GM21528 (cell line): ENCODE measurements around the gene TUBG1.
"Not testable (repeated sequence)": the region's sequence is repeated elsewhere in the genome, so short reads cannot be mapped to it uniquely, and the experiment has no call there.

Experiments
- ATAC-seq: cut with Tn5 transposase; IDR thresholded peaks from one replicate; pipeline ENCODE4 v1.9.1; 2021; ENCODE audit warnings: mild to moderate bottlenecking, moderate library complexity; ENCODE audit not compliant: unreplicated experiment, low FRiP score

The TUBG1 gene

GRCh38 chr17:42578282-42578869 is 31.1 kb upstream of the TUBG1 start:
- ATAC-seq = peak; percentile 61

DNA sequence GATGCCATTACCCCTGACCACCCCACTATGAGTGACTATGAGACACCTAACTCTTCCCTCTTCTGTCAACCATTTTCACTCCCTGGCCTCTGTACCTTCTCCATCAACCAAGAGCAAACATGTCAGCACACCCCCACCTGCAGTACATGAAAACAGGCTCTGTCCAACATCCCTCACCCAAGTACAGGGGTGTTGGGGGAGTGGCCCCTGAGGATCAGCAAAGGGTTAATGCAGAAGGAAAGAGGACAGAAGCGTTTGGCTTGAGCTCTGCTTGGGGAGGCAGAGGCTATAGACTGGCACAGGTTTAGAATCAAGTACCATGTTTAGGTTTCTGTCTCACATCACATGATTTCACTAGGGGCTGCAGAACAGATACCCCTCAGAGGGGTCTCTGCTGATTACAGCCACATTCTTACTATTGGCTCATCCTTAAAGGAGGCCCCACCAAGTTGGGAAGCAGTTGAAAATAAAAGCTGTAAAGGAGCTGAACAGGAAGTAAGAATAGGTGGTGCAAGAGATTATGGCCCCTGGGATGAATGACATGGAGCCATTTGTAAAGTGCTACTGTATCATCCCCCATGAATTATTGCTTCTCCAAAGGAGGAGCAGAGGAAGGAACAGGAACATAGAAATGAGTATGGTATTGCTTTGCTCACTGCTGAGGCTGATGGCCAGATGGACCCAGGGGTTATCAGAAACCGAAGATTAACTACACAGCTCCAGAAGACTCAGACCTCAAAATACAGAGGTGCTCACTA is 29.5 kb upstream of the TUBG1 start:
- ATAC-seq = no peak

DNA sequence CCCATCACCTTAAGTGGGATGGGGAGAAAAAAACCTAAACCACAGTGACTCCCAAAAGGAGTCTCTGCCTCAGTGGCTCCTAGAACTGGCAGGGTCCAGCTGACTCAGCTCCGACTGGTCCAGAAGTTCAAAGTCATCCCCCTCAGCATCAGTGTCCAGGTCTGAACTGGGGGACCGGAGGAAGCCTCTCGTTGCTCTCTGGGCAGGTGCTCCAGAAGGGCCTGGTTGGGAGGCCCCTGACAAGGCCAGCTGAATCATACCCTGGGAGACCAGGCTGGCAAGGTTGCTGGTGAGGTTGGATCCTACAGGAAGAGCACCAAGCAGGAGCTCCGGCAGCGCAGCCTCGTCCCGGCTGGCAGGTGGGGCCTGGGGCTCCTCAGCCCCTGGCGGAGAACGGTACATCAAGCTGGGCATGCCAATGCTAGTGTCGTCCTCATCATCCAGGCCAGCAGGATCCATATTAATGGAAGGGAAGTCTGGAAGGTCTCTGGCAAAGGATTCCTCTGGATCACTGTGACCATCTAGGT is 27.7 kb upstream of the TUBG1 start:
- no peak for ATAC-seq

DNA sequence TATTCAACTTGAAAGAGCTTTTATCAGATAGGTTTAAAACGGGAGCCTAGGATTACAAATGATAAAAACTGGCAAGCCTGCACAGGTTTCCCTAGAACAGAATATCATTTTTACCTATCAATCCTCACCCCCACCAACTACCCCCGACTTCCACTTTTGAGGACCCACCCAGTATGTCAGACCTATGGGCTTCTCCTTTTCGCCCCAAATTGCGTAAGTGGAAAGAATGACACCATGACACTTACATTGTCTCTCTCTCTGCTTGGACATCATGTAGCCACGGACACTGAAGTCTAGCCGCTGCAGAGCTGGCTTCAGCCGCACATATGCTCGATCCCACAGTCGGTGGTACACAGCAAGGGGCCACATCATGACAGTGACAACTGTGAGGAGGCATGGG is 24.6 kb upstream of the TUBG1 start:
- no peak for ATAC-seq

DNA sequence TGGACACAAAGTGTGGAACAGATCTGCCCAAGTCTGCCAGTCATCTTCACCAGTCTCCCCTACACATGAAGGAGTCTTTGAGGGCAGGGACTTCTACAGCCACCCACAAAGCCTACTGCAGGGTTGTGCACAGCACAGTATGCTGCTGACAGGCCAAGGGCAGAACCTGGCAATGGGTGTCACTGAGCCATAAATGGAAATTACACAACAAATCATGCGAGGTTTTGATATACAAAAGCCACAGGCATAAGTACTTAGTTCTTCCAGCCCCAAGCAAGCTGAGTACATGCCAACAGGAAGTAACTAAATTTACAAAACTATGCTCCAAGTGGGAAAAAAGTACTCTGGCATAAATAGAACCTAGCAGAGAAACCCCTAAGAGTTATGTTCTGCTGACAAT is 24.1 kb upstream of the TUBG1 start:
- ATAC-seq = no peak

GRCh38 chr17:42586514-42587230 is 22.8 kb upstream of the TUBG1 start:
- no peak for ATAC-seq

DNA sequence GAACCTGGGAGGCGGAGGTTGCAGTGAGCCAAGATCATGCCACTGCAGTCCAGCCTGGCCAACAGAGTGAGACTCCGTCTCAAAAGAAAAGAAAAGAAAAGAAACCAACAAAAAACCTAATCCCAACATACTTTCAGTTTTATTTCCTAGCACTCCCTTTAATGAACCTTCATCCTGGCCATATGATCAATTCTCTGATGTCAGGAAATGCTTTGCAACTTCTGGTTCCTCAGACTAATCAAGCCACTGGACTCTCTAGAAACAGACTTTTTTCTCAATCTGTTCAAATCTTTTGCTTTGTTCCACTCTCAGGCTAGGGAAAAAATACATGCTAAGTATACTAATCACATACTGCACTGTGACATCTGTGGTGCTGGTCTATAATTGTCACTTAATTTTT is 18.6 kb upstream of the TUBG1 start:
- no peak for ATAC-seq

DNA sequence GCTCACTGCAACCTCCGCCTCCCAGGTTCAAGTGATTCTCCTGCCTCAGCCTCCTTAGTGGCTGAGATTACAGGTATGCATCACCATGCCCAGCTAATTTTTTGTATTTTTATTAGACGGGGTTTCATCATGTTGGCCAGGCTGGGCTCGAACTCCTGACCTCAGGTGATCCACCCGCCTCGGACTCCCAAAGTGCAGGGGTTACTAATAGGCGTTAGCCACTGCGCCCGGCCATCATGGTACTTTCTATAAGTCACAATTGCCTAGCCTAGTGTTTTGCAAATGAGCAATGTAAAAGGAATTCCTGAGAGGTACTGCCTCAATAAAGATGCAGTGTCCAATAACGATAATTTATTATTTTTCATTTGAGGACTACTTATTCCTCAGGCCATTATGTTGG is 18.1 kb upstream of the TUBG1 start:
- no peak for ATAC-seq

GRCh38 chr17:42596386-42596785 is 13.1 kb upstream of the TUBG1 start:
- no peak for ATAC-seq

- ATAC-seq = no peak
Observed at GRCh38 chr17:42598905-42599304, 10.6 kb upstream of the TUBG1 start.

- no peak for ATAC-seq
Observed at GRCh38 chr17:42603318-42603717, 6.2 kb upstream of the TUBG1 start.

GRCh38 chr17:42607769-42608168 is 1.7 kb upstream of the TUBG1 start:
- ATAC-seq = no peak

- peak; percentile 42 for ATAC-seq
Observed at GRCh38 chr17:42608305-42609181, 940 bp upstream of the TUBG1 start.

DNA sequence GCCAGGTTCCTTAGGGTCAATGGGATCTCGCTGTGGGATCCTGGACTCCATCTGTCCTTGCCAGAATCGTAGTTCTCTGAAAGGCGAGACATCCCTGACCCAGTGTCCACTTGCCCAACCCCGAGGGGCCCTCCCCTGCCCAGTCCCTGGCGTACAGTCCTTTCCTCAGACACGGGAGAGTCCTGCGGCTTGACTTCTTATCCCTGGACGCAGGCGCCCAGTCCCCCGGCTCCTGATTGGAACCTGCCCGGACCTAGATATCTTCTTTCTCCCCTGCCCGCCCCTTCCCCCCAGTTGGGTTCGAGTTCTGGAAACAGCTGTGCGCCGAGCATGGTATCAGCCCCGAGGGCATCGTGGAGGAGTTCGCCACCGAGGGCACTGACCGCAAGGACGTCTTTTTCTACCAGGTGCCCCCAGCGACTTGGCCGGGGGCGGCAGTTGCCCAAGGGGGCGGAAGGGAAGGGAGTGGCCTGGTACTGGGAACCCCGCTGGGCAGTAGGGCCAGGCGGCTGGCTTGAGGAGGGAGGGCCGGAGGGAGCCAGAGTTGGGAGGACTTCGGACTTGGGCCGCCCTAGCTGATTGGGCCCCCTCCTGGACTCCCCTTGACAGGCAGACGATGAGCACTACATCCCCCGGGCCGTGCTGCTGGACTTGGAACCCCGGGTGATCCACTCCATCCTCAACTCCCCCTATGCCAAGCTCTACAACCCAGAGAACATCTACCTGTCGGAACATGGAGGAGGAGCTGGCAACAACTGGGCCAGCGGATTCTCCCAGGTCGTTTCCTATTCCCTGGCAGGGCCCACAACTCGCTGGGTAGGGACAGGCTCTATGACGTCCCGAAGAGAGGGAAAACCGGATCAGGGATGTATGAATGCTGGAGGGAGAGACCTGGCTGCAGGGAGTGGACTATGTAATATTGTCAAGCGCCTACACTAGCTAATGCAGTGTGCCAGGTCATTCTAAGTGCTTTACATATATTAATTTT is 625 bp downstream of the TUBG1 start:
- ATAC-seq = not testable (repeated sequence)

GRCh38 chr17:42612013-42612412 is 2.5 kb downstream of the TUBG1 start:
- no peak for ATAC-seq

DNA sequence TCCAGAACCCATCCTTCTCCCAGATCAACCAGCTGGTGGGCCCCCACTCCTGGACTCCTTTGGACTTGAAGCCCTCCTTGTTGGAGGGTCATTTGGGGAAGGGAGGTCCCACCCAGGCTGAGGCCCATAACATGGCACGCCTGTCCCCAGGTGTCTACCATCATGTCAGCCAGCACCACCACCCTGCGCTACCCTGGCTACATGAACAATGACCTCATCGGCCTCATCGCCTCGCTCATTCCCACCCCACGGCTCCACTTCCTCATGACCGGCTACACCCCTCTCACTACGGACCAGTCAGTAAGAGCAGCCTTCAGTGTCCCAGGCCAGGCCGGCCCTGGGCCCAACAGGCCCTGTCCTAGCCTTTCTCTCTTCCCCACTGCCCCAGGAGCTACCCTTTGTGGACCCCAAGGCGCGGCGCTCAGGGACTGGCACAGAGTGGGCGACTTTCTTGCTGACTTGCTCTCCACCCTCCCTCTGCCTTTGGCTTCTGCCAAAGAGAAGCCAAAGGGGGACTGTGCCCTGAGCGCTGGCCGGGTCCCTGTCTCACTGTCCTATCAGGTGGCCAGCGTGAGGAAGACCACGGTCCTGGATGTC is 4.3 kb downstream of the TUBG1 start:
- ATAC-seq = no peak

DNA sequence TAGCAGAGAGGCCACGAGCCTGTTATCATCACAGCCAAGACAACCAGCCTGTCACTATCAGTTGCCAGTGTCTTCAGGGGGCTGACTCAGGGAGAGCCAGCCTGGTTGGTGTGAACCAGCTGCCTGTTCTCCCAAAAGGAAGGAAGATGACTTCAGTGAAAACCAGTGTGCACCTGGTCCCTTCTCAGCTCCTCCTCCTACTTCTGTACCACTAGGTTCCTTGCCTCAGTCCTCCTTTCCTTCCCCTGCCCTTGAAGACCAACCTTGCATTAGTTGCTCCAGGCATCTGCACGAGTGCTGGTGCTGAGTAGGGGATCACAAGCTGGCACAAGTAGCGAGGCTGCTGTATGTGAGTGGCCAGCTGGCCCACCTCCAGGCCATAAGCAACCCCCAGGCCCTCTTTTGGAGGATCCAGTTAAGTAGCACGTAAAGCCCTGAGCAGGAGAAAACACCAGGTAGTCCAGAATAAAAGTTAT is 8.5 kb downstream of the TUBG1 start:
- peak; percentile 37 for ATAC-seq

GRCh38 chr17:42618442-42619150 is 9.1 kb downstream of the TUBG1 start:
- ATAC-seq = peak; percentile 54
